ENCODE measurements around the gene EFNA5. TPM values are rescaled to one million over a fixed set of nuclear protein-coding genes. Genes with fewer than 3 reads are reported as not detected.

Gene EFNA5
- polyA plus RNA-seq, 5 donors = 17.4 to 26.5 (median 19.1) TPM

- DNase-seq = no peak
These were observed 340.9 kb downstream of the EFNA5 start for GRCh38 chr5:107329850-107330249.

Measured in right lung (tissue), 5 donors.